HEK293 (cell line): ENCODE results near the gene KCTD21.

Experiments used
- ZNF670 ChIP-seq: fragments of 450-650 bp; formaldehyde crosslinking; IDR thresholded peaks from 2 replicates; pipeline ENCODE4 v1.5.1; 2016; ENCODE audit warnings: missing biosample characterization, missing genetic modification characterization, low read depth
- TF ChIP-seq, protein P1 (sequence below): fragments of 450-650 bp; formaldehyde crosslinking; IDR thresholded peaks from 2 replicates; pipeline ENCODE4 v1.5.1; 2016; ENCODE audit warnings: missing biosample characterization, missing genetic modification characterization

DNA sequence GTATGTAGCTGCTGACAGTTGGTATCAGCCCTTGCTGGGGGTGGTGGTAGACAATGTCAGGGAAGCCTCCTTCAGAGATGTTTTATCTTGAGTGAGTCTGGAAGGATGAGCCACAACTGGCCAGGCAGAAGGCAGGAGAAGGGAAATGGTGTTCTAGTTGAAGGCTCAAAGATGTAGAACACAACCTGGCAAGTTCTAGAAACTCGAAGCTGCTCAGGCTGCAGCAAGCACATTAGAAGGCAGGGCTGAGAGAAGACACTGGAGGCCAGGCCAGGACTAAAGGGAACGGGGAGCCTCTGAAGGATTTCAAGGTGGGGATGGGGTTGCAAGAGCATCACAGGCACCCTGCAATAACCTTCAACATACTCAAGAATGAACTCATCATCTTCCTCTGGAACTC is 40.7 kb upstream of the KCTD21 start:
- TF ChIP-seq ZNF670 (tag by site-specific recombination): no peak
- TF ChIP-seq, protein P1, sequence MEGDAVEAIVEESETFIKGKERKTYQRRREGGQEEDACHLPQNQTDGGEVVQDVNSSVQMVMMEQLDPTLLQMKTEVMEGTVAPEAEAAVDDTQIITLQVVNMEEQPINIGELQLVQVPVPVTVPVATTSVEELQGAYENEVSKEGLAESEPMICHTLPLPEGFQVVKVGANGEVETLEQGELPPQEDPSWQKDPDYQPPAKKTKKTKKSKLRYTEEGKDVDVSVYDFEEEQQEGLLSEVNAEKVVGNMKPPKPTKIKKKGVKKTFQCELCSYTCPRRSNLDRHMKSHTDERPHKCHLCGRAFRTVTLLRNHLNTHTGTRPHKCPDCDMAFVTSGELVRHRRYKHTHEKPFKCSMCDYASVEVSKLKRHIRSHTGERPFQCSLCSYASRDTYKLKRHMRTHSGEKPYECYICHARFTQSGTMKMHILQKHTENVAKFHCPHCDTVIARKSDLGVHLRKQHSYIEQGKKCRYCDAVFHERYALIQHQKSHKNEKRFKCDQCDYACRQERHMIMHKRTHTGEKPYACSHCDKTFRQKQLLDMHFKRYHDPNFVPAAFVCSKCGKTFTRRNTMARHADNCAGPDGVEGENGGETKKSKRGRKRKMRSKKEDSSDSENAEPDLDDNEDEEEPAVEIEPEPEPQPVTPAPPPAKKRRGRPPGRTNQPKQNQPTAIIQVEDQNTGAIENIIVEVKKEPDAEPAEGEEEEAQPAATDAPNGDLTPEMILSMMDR: no peak
